ENCODE data around the gene WBP2NL.

The WBP2NL gene

DNA sequence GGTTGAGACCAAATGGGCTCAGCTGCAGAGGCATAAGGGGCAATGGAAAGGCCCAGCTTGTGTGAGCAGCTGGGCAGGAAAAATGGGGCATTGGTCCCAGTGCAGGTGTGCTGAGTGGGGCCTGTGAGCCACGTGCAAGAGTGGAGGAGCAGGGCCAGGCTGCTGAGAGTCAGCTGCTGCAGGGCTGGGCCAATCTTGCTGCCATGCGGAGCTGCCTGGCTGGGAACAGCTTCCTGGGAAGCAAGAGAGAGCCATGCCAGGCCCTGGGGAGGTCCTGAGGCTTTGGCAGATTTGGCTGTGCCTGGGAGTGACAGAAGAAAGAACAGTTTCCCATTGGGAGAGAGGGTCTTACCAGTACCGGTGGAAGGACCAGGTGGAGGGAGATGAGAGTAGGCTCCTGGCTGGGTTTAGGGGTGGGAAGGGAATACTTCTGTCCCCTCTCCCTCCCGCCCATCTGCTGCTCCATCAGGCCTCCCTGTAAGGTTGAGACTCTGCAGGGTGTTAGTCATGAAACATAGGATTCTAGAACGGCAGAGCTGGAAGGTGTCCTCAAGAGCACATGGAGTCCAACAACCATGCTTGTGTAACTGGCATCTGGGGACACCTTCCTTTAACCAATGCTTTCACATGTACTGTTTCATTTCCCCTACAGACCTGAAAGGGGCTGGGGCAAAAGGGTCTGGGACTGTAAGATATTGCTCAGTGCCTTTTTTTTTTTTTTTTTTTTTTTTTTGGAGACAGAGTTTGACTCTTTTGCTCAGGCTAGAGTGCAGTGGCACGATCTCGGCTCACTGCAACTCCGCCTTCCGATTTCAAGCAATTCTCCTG lies 19.0 kb upstream of the WBP2NL start:
- DNase-seq, result no peak

DNA sequence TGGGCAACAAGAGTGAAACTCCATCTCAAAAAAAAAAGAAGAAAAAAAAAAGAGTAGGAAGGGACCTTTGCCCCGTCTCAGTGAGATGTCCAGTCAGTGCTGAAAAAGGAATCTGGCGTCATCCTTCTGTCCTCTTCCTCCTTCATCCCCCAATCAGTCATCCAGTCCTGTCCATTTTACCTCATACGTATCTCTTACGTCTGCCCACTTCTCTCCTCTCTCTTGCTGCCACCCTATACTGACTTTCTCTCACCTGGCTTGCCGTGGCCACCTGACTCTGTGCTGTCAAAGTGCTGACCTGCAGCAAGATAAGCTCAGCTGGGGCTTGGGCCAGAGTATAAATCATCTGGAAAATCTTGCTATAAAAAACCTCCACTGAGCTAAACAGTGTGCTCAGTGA lies 15.7 kb upstream of the WBP2NL start:
- no peak for DNase-seq

DNA sequence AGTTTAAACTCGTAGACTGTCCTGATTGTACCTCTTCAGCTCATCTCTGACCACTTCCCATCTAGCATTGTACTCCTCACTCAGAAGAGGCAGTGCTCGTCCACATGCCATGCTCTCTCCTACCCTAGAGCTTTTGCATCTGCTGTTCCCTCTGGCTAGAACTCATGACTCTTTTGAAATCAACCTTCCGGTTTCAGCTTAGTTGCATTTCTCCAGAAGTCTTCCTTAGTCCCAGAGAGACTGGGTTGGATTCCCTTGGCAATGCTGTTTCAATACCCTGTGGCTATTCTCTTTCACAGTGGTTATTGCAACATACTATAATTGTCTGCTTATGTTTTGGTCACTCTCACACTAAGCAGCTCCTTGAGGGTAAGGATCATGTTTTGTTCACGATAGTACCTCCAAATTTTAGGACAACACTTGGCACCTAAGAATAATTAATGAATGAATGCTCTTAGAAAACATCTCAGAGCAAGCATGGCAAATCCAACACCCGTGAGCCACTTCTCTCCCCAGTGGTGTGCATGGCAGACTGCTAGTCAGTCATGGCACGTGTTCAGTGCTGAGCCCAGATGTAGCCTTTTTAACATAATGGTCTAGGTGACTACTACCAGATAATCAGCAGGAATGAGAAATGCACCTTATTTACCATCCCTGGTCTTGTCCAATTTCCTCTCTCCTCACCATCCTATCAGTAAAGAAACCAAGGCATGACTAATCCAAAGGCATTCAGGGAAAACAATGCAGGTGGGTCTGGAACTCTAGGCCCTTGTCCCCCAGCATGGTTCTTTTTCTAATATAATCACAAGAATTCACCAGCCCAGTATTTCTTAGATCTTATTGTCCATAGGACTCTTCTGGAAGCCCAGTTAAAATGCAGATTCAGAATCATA lies 14.8 kb upstream of the WBP2NL start:
- DNase-seq, result no peak

DNA sequence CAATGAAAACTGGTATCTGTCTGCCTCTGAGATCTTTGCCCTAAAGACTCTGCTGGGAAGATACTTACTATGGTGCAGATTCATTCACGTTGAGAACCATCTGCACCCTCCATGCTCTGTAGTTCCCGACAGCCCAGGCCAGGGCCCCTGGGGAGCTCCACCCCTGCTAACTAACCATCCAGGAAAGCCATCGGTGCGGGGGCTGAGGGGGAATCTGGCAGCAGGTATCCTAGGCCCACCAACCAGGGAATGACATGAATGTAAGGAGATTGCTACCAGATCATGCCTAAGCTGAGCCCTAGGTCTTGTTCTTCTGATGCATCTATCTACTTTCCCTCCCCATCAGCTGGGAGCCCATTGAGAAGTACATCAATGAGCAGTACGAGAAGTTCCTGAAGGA lies 11.3 kb upstream of the WBP2NL start:
- no peak for DNase-seq

DNA sequence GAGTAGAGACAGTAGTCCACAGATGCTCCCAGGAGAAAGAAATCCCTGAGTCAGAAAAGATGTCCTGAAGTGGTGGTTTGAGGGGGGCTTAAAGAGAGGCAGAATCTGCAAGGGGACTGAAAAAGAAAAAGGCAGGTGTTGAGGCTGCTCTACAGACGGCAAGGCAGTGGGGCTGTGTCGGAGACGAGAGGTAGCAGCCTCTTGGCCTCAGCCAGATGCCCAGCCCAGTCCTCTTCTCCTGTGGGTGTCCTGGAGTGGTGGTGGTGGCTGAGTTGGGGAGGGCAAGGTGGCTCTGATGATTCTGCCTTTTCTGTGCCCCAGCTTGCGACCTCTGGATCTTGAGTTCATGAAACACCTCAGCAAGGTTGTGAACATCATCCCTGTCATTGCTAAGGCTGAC lies 9.3 kb upstream of the WBP2NL start:
- DNase-seq, result no peak

DNA sequence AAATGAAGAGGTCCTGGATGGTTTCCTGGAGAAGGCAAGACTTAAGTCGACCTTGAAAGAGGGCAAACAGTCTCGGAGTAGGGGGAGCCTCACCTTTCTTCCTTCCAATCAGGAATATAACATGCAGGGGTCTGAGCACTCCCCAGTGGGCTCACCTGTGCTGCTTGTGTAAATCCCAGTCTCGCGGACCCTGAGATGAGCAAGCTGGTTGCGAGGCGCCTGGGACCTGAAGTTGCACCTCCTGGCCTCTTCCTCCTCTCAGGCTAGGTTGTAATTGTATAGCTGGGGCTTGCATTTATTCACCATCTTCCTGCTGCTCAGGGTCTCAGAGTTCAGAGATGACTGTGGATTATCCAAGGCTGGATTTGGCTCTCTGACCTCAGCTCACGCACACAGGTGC lies 7.5 kb upstream of the WBP2NL start:
- no peak for DNase-seq

DNA sequence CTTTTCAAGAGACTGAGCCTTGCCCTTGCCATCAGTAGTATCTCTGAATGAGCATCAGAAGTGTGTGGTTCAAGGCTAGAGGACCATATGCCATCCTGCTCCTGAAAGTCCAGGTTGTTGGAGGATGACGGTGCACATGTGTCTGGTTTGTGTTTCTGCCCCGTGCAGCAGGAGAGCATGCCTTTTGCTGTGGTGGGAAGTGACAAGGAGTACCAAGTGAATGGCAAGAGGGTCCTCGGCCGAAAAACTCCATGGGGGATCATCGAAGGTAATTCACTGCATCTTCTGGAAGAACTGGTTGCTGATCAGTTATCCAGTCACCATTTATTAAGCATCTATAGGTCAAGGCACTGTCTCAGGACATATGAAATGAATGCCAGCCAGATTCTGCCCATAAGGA lies 6.1 kb upstream of the WBP2NL start:
- no peak for DNase-seq

DNA sequence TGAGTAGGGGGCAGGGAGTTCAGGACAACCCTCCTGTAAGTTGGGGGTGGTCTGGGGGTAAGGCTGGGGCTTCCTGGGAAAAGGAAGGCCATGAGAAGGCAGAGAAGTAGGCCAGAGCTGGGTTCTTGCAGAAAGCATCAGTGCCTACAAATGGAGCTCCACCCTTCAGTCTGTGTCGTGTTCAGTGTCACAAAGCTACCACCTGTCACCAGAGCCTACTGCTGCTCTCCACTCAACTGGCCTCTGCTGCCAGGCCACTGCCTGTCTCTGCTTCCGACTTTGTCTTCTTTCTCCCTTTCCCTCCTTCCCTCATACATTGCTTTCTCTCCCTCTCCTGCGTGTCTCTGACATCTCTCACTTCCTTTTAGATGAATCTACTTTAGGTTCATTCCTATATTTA lies 3.4 kb upstream of the WBP2NL start:
- DNase-seq, result no peak

DNA sequence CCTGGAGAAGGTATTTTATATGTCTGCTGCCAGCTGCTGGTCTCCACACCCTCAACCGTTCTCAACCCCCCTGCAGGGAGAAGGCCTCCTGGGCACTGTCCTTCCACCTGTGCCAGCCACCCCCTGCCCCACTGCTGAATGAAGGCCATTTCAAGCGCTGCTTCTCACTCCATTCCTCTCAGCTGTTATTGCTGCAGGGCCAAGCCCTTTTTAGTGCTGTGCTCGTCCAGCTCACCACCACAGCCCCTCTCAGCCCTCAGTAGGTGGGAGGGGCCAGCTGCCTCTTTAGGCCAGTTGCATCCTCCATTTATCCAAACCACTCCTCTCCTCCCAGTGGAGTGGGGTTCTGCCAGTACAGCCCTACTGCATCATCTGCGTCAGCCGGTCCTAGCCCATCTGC lies 1.8 kb upstream of the WBP2NL start:
- DNase-seq, result no peak

DNA sequence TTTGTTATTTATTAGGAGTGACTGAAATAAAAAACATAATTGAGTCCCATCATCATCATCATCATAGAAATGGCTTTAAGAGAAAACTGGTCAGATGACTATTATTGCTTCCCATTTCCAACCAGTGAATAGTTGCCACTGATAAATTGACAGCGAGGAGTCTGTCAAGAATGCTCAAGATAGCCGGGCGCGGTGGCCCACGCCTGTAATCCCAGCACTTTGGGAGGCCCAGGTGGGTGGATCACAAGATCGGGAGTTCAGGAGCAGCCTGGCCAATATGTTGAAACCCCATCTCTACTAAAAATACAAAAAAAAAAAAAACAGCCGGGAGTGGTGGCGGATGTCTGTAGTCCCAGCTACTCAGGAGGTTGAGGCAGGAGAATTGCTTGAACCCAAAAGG lies 1.9 kb downstream of the WBP2NL start:
- no peak for DNase-seq

DNA sequence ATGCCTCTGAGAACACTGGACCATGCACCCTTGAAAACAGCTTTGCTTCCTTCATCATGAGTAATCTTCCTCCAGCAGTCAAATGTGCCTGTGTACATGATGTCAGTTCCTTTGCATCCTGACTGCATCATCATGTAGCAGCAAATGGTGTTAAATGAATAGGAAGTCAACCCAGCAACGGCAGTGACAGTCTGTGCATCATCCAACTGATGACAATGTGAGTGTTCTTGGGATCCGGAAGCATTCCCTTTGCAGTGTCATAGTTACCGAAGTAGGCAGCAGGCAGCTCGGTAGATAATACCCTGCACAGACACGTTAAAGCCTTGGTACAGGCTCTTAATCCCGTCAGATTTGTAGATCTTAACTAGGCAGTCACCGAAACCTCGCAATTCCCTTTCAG lies 2.5 kb downstream of the WBP2NL start:
- DNase-seq, result no peak

DNA sequence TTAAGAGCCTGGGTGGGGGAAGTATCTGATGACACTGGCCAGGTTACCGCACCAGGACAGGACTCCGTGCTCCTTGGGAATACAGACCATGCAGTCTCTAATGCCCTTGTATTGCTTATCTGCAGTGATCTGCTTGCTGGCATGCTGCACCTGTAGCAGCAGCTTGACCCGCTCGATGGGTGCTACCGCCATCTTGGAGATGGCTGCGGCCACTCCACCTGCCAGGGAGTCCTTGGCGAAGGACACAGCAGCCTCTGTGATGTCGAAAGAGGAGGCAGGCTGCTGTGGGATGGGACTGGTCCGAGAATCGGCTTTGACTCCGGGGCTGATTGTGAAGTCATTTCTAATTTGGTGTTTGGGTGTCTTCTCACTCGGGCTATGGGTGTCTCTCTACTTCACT lies 3.1 kb downstream of the WBP2NL start:
- DNase-seq, result no peak

DNA sequence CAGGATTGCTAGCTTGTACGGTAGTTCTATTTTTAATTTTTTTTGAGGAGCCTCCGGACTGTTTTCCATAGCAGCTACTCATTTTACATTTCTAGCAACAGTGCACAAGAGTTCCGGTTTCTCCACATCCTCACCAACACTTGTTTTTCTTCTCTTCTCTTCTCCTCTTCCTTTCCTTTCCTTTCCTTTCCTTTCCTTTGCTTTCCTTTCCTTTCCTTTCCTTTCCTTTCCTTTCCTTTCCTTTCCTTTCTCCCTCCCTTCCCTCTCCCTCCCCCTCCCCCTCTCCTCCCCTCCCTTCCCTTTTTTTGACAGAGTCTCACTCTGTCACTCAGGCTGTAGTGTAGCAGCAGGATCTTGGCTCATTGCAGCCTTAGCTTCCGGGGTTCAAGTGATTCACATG lies 9.3 kb downstream of the WBP2NL start:
- DNase-seq, result no peak

DNA sequence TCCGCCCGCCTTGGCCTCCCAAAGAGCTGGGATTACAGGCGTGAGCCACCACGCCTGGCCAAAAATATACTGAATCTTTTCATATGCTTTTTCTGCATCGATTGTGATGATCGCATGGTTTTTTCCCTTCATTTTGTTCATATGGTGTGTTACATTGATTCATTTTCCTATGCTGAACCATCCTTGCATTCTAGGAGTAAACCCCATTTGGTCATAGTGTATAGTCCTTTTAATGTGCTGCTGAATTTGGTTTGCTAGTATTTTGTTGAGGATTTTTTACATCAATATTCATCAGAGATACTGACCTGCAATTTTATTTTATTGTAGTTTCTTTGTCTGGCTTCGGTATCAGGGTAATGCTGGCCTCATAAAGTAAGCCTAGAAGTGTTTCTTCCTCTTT lies 12.2 kb downstream of the WBP2NL start:
- no peak for DNase-seq

DNA sequence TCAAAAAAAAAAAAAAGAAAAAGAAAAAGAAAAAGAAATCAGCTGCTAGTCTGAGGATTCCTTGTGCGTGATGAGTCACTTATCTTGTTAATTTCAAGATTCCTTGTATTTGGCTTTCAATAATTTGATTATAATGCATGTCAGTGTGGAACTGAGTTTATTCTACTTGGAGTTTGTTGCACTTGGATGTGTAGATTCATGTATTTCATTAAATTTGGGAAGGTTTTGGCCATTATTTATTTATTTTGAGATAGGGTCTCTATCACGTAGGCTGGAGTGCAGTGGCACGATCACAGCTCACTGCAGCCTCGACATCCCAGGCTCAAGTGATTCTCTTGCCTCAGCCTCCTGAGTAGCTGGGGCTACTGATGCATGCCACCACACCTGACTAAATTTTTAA lies 14.8 kb downstream of the WBP2NL start:
- DNase-seq, result no peak

DNA sequence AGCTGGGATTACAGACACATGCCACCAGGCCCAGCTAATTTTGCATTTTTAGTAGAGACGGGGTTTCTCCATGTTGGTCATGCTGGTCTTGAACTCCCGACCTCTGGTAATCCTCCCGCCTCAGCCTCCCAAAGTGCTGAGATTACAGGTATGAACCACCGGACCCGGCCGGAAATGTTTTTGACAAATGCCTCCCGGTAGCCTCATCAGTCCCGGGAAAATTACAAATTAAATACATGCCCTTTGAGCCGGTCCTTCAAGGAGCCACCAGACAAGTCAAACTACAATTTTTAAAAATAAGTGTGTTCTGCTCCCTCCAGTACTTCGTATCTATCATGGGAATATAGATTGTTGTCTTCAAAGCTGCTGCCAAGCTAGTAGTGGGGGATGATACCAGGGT lies 17.5 kb downstream of the WBP2NL start:
- no peak for DNase-seq

DNA sequence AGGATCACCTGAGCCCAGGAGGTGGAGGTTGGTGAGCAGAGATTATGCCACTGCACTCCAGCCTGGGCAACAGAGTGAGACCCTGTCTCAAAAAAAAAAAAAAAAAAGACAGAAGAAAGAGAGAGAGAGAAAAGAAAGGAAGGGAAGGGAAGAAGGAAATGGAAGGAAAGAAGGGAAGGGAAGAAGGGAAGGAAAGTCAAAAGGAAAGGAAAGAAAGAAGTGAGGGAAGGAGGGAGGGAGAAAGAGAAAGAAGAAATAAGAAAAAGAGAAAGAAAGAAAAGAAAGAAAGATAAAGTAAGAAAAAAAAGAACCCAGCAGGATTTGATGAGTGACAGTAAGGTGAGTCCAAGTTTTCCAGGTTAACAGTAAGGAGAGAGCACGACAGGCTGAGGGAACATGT lies 19.6 kb downstream of the WBP2NL start:
- no peak for DNase-seq

DNA sequence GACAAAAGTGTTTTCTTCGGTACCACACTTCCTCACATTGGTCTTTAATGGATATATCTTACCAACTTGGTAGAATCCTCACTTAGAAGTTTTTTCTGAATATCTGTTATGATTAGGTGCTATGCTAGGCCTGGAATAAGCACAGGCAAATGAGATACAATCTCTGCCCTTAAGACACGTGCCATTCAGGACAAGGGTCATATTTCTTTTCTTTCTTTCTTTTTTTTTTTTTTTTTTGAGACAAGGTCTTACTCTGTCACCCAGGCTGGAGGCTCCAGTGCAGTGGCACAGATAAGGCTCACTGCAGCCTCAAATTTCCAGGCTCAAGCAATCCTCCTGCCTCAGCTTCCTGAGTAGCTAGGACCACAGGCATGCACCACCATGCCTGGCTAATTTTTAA lies 23.0 kb downstream of the WBP2NL start:
- DNase-seq, result no peak

DNA sequence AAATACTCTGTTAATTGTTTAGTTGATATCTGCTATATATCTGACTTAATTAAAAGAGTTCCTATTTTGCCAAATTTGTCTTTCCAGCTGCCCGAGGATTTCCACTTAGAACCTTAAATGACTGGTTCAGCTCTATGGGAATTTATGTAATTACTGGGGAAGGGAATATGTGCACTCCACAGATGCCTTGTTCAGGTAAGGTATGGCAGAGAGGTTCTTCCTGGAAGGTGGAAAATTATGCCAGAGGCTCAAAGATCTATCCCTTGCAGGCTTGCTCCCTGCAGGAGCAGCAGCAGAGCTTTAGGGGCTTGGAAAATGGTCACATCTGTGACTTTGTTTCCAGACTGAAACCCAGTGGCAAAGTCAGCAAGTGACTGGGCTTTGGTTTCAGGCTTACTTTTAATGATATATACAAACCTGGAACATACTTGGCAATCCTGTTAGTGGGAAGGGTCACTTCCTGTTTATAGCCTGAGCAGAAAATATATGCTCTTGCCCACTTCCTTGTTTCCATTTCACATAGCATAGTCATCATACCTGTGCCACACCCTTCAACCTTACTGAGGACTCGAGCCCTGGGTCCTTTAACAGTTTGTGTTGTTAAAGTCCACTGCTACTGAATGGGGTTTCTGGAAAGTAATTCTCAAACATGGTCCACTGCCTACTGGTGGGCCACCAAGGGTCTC lies 23.7 kb downstream of the WBP2NL start:
- DNase-seq, result peak; percentile 20

DNA sequence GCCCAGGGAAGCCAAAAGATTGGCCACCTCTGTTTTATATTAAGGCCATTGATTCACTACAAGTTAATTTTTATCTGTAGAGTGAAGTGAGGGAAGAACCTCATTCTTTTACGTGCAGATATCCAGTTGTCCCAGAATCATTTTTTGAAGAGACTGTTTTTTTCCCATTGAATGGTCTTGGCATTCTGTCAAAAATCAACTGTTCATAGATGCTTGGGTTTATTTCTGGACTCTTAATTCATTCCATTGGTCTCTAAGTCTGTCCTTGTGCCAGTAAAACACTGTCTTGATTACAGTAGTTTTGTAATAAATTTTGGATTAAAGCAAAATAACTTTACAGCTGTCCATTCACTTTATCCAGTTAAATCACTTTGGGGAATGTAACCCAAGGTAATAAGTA lies 26.8 kb downstream of the WBP2NL start:
- no peak for DNase-seq

DNA sequence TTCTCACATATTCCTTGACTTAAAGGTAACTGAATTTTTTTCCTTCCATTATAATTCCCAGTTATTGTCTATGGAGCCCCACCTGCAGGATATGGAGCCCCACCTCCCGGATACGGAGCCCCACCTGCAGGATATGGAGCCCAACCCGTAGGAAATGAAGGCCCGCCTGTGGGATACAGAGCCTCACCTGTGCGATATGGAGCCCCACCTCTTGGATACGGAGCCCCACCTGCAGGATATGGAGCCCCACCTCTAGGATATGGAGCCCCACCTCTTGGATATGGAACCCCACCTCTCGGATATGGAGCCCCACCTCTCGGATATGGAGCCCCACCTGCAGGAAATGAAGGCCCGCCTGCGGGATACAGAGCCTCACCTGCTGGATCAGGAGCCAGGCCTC lies 28.1 kb downstream of the WBP2NL start:
- DNase-seq, result no peak

DNA sequence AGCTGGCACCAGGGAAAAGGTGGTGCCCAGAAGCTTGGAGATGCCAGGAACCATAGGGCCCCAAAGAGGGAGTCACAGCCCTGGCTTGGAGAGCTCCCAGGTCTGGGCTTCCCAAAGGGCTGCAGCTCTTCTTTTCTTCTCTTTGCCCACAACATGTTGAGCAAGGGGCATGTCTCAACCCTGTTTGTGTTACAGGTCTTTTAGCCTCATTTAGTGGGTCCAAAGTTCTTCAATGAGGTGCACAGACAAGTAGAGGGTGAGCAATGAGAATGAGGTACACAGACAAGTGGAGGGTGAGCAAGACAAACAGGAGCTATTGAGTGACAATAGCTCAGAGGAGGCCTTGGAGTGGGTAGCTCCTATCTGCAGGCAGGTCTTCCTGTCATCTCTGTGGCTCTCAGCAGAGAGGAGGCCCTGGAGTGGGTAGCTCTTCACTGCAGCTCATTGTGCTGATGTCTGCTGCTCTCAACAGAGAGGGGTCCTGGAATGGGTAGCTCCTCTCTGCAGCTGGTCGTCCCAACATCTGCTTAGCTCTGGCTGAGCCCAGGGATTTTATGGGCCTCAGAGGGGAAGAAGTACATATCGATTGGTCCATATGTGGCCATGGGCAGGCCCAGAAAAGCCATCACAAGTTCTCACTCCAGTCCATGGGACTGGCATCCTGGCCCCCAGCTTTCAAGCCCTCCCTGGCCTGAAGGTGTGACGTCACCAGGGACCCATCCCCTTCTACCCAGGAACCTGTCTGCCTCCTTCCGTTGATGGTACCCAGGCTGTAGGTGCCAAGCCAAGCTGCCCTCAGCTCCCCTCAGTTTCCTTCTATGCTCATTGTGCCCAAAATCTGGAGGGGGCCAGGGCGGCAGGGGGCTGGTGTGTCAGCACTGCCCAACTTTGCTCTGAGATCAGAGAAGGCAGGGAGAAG lies 34.9 kb downstream of the WBP2NL start:
- DNase-seq, result no peak

DNA sequence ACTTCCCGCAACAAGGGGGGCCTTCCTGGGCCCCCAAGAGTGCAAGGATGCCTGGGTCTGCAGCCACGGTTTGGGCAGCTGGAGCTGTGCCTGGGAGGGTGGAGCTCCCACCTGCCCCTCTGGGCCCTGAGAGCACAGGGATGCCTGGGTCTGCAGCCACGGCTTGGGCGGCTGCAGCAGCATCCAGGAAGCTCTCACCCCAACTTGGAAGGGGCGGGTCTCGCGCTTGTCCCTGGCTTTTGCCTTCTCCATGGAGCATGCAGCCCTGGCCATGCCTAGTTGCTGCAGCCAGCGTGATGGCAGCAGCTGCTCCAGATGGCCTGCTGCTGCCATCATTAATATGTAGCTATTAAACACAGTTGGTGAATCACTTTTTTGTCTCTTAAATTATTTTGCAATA lies 36.7 kb downstream of the WBP2NL start:
- DNase-seq, result no peak
